Caki2 (cell line): ENCODE measurements around the gene ARID1B. TPM values are rescaled to one million over a fixed set of nuclear protein-coding genes. Genes with fewer than 3 reads are reported as not detected.

ENCODE experiments used
- DNase-seq: peaks from one replicate; pipeline ENCODE4 v3.0.0-alpha.2; 2015; ENCODE audit warnings: low read depth
- in situ Hi-C: cut with HindIII; loops from 2 replicates; pipeline ENCODE4 v1.10.0; 2016; ENCODE audit warnings: low sequenced_read_pairs, low pct_unique_long_range_greater_than_20kb, mixed read lengths
- total RNA-seq: library from RNA; depleted of rRNA; stranded (reverse); fragments of >200 nt; shearing (Covaris generic); gene quantifications from 2 replicates; pipeline ENCODE4 v1.2.3, GENCODE V29; 2014; ENCODE audit warnings: low replicate concordance

The ARID1B gene
- total RNA-seq, 1 experiment from 2014 or later: 6.9 TPM

GRCh38 chr6:157124485-157125254 lies 347.5 kb downstream of the ARID1B start:
- DNase-seq: no peak

GRCh38 chr6:157125531-157125930 lies 348.4 kb downstream of the ARID1B start:
- in situ Hi-C loops: no loop called here
- no peak for DNase-seq

More at GRCh38 chr6:157124485-157125254, 347.5 kb downstream of the ARID1B start:
- in situ Hi-C loops: no loop called here

GRCh38 chr6:157126183-157127098 lies 349.3 kb downstream of the ARID1B start:
- in situ Hi-C loops: no loop called here
- DNase-seq: no peak

- no peak for DNase-seq
- in situ Hi-C loops: no loop called here
Measured at GRCh38 chr6:157128235-157128775, 351.1 kb downstream of the ARID1B start.

DNA sequence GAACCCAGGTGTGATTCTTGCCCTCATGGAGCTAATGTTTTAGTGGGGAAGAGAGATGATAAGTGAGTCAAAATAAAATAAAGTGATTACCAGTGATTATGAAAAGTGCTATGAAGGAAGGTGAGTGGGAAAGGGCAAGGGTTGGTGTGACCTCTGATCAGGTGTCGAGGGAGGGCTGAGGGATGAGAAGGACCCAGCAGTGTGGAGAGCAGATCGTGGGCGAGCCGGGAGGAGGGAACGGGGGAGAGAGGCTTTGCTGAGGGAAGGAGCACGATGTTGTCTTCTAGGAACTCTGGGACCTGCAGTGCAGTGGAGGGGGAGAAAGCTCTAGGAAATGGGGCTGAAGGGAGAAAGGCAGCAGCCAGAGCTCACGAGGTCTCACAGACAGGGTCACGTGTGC lies 354.1 kb downstream of the ARID1B start:
- in situ Hi-C loops: no loop called here
- DNase-seq: no peak

GRCh38 chr6:157133856-157134255 lies 356.7 kb downstream of the ARID1B start:
- no peak for DNase-seq
- in situ Hi-C loops: no loop called here

GRCh38 chr6:157134402-157135047 lies 357.3 kb downstream of the ARID1B start:
- DNase-seq: no peak
- in situ Hi-C loops: no loop called here

DNA sequence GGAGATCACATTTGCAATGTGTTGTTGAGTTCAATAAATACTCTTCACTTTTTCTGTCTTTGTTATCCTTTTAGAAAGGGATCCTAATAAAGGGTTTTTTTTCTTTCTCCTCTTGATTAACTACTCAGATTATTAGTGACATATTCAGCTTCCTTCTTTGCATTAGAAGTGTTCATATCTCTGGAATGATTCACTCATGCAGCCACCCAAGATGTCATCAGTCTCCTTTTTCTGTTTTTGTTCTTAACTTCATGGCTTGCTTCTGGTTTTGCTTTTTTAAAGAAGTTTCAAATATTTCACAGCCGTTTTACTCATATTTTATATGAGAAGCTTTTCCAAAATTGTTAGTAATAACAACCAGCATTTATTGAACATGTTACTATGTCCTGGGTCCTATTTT lies 358.5 kb downstream of the ARID1B start:
- in situ Hi-C loops: no loop called here
- DNase-seq: no peak

DNA sequence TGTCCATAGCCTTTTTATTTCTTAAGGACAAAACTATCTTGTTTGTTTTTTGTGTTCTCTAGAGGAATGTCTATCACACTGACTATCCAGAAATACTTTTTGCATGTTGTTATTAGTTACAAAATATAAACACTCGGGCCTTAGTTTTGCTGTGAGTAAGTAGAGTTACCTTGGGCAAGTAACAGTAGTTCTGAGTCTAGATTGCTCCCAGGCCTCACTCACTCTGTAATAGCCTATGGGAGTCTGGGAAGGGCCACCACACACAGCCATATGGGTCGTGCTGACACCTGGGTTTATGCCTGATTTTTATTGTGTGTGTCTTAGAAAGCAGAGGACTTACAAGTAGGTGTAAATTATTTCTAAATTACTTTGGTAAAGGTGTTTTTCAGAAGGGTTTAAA lies 360.3 kb downstream of the ARID1B start:
- in situ Hi-C loops: no loop called here
- DNase-seq: no peak

DNA sequence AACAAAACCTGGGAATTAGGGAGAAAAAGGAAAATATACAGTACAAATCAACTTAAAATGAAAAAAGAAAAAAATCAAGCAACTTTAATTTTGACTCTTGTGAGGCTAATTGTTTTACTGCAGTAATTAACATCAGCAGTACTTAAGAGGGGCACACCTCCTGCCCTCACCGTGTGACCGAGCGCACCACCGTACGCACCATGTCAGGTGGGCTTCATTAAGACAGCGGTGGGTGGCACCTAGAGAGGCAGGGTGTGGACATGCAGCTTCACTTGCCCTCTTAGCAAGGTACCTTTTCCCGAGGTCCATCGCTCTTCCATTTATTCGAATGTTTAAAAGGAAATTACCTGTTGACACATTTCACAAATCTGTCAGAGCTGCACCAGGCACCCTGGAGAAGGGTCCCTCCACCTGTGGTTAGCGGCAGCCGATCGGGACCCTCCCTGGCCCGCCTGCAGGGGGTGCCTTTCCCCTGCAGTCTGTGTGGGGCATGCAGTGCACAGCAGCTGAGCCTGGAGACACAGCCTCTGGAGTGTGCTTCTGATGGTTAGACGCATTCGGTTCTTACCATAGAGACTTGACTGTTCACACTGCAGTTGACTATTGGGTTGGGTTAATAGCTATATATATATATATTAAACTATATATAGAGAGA lies 362.0 kb downstream of the ARID1B start:
- DNase-seq: no peak
- in situ Hi-C loops: no loop called here

DNA sequence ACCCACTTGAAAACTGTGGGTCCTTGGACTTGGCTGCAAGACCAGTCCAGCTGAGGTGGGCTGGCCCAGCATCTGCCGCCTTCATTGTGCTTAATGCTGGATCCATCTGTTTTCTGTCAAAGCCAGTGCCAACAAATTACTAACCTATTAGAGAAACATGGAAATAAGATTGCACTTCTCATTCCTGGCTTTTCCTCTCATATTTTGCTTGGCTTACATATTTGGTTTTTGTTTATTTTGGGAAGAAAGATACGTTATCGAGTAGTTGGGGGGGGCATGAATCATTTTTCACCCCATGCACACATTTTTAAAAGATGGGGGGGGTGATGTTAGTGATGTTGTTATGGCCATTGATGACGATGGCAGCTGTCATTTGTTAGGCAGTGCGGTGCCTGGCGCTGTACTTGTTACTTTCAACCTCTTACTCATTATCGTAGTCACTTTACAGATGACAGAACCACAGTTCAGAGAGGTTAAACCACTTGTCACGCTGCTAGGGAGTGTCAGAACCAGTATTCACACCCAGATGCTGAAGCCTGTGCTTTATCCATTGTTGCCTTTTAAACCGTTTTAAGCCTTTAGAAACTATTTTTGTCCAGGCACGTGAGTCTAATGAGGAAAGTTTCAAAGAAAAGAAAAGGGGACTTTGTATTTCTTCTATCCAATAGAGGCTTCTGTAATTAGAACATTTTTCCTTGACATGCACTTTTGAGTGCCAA lies 366.2 kb downstream of the ARID1B start:
- in situ Hi-C loops: no loop called here
- peak; percentile 8 for DNase-seq

DNA sequence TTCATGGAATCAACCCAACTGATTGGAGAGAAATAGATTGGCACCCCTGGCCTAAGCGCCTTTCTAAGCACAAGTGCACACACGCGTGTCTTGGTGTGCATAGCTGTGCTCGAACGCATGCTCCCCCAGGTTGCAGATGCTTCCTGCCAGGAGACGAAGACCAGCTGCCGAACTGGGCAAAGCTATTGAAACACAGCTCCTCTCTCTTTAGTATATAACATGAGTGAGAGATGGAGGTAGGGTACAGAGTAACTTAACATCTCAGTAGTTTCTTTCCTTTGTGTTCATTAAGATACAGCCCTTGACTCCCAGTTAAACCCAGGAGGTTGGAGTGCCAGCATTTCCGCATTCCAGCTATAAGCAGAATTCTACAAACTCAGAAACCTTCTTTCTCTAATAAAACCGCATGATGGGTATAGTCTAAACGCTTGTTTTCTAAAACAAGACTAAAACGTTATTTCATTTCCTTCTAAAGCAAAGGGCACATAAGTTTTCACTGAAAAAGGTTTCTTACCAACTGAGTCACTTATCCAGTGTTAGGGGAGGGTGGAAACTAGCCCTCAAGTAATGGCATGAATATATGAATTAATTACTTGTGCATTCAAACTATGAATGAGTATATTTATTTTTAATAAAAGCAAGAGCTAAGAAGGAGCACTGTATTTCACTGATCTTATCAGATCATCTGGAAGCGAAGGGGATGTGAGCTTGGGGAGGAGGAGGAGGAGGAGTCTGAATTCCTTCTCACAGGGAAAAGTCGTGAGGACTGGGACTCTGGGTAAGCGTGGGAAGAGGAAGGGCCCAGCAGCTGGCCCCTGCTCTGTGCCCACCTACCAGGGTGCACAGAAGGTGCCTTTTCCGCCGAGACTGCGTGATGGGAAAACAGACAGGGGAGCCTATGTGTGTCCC lies 367.0 kb downstream of the ARID1B start:
- no peak for DNase-seq
- in situ Hi-C loops: no loop called here

GRCh38 chr6:157144859-157145568 lies 367.8 kb downstream of the ARID1B start:
- no peak for DNase-seq
- in situ Hi-C loops: no loop called here

- DNase-seq: no peak
- in situ Hi-C loops: no loop called here
Measured at GRCh38 chr6:157145656-157146285, 368.6 kb downstream of the ARID1B start.
